GM12801 (cell line): ENCODE data around the gene SLC16A8.

Experiments
- CTCF ChIP-seq: IDR thresholded peaks from one replicate; pipeline ENCODE4 v1.5.1; 2011; ENCODE audit warnings: control low read depth; ENCODE audit not compliant: insufficient read length; ENCODE audit errors: extremely low read depth

The SLC16A8 gene

GRCh38 chr22:38110008-38110862, 26.3 kb upstream of the SLC16A8 start, which contains the start of gene BAIAP2L2:
Gene BAIAP2L2, minus strand, starts transcription at chr22:38110684. Its CDS starts 159 bp downstream, at chr22:38110525.
- TF ChIP-seq CTCF: no peak

- TF ChIP-seq CTCF: no peak
Observed at GRCh38 chr22:38109371-38110001, 25.5 kb upstream of the SLC16A8 start.

- no peak for TF ChIP-seq CTCF
Observed at GRCh38 chr22:38108561-38109319, 24.8 kb upstream of the SLC16A8 start.

GRCh38 chr22:38107692-38108515, 23.9 kb upstream of the SLC16A8 start:
- TF ChIP-seq CTCF: no peak

- TF ChIP-seq CTCF: no peak
Observed at GRCh38 chr22:38106814-38107578, 23.0 kb upstream of the SLC16A8 start.

GRCh38 chr22:38104084-38104483, 20.1 kb upstream of the SLC16A8 start:
- TF ChIP-seq CTCF: no peak
